OCI-LY3 (cell line): ENCODE data around the gene HPGDS.

ENCODE experiments used
- H2AFZ ChIP-seq: fragments of 200-600, 300-600 bp; shearing (Covaris generic); 2 replicates; pipeline ENCODE4 v1.6.0; 2014; ENCODE audit warnings: antibody characterized with exemption, low read depth, low read length
- H3K27ac ChIP-seq: fragments of 200-600, 300-600 bp; sonication (generic); 2 replicates; pipeline ENCODE4 v1.5.1; 2014; ENCODE audit warnings: mild to moderate bottlenecking, low read length, moderate library complexity, mixed read lengths
- H3K27me3 ChIP-seq: fragments of 200-600, 300-600 bp; sonication (generic); 2 replicates; pipeline ENCODE4 v1.6.1; 2014; ENCODE audit warnings: low read depth, low read length, mixed read lengths
- H3K36me3 ChIP-seq: fragments of 200-600, 300-600 bp; sonication (generic); replicated peaks from 2 replicates; pipeline ENCODE3; 2014; ENCODE audit warnings: low read depth, low read length, mixed read lengths
- H3K4me1 ChIP-seq: fragments of 300-600, 200-600 bp; sonication (generic); 2 replicates; pipeline ENCODE4 v1.6.1; 2014; ENCODE audit warnings: low read length, mixed read lengths
- H3K4me2 ChIP-seq: fragments of 200-600, 300-600 bp; sonication (generic); 2 replicates; pipeline ENCODE4 v1.6.1; 2014; ENCODE audit warnings: low read length, mixed read lengths
- H3K4me3 ChIP-seq: fragments of 300-600, 200-600 bp; sonication (generic); 2 replicates; pipeline ENCODE4 v1.5.1; 2014; ENCODE audit warnings: antibody characterized with exemption, mild to moderate bottlenecking, low read length, moderate library complexity
- H3K79me2 ChIP-seq: fragments of 300-600, 200-600 bp; shearing (Covaris generic); 2 replicates; pipeline ENCODE4 v1.6.1; 2014; ENCODE audit warnings: mild to moderate bottlenecking, low read length, mixed read lengths
- H3K9ac ChIP-seq: fragments of 300-600, 200-600 bp; shearing (Covaris generic); 2 replicates; pipeline ENCODE4 v1.6.0; 2014; ENCODE audit warnings: mild to moderate bottlenecking, low read length, moderate library complexity
- H3K9me3 ChIP-seq: fragments of 200-600, 300-600 bp; shearing (Covaris generic); 2 replicates; pipeline ENCODE4 v1.6.1; 2014; ENCODE audit warnings: low read length, mixed read lengths; ENCODE audit not compliant: insufficient read depth
- H4K20me1 ChIP-seq: fragments of 200-600, 300-600 bp; sonication (generic); 2 replicates; pipeline ENCODE4 v1.6.1; 2016; ENCODE audit warnings: low read length, mixed read lengths; ENCODE audit not compliant: insufficient read depth
- CTCF ChIP-seq: fragments of 200-600, 300-600 bp; sonication (generic); IDR thresholded peaks from 2 replicates; pipeline ENCODE4 v1.5.1; 2014; ENCODE audit warnings: antibody characterized with exemption, low read length, low read depth
- EZH2phosphoT487 ChIP-seq: fragments of 200-600 bp; shearing (Covaris generic); IDR thresholded peaks from 2 replicates; pipeline ENCODE4 v1.6.1; 2018; ENCODE audit warnings: antibody characterized with exemption, mixed run types, low read depth

The HPGDS gene

GRCh38 chr4:94307231-94307871 is 35.3 kb downstream of the HPGDS start:
- Histone ChIP-seq H3K36me3 (no peaks in the 10 kb centered on the region), H3K27ac (no peak overlapping the region), H2AFZ (no peak overlapping the region), H3K9ac (no peak overlapping the region), H3K4me1 (no peaks in the 10 kb centered on the region), H3K27me3 (no peaks in the 10 kb centered on the region), H4K20me1 (no peaks in the 10 kb centered on the region), H3K4me3 (no peak overlapping the region), H3K4me2 (no peak overlapping the region), H3K79me2 (no peaks in the 10 kb centered on the region), H3K9me3 (no peaks in the 10 kb centered on the region)
- TF ChIP-seq CTCF (no peak), EZH2phosphoT487 (no peak)

- no peak overlapping the region for H3K4me3 ChIP-seq
- no peak overlapping the region for H2AFZ ChIP-seq
- no peaks in the 10 kb centered on the region for H3K9me3 ChIP-seq
- no peak overlapping the region for H3K9ac ChIP-seq
- H3K79me2 ChIP-seq, result no peaks in the 10 kb centered on the region
- H3K27ac ChIP-seq, result no peak overlapping the region
- H3K4me2 ChIP-seq, result no peak overlapping the region
- no peaks in the 10 kb centered on the region for H3K4me1 ChIP-seq
- TF ChIP-seq EZH2phosphoT487, result no peak
- no peak for TF ChIP-seq CTCF
- no peaks in the 10 kb centered on the region for H4K20me1 ChIP-seq
- no peaks in the 10 kb centered on the region for H3K27me3 ChIP-seq
- H3K36me3 ChIP-seq, result no peaks in the 10 kb centered on the region
These were observed 35.9 kb downstream of the HPGDS start for GRCh38 chr4:94306713-94307112.

- no peak overlapping the region for H3K4me3 ChIP-seq
- H3K36me3 ChIP-seq, result no peaks in the 10 kb centered on the region
- H3K27ac ChIP-seq, result no peak overlapping the region
- no peak overlapping the region for H3K9ac ChIP-seq
- no peaks in the 10 kb centered on the region for H3K9me3 ChIP-seq
- no peaks in the 10 kb centered on the region for H3K79me2 ChIP-seq
- H3K4me2 ChIP-seq, result no peak overlapping the region
- no peaks in the 10 kb centered on the region for H3K4me1 ChIP-seq
- no peak overlapping the region for H2AFZ ChIP-seq
- TF ChIP-seq EZH2phosphoT487 (no peak), CTCF (no peak)
- no peaks in the 10 kb centered on the region for H3K27me3 ChIP-seq
- no peaks in the 10 kb centered on the region for H4K20me1 ChIP-seq
These were observed 37.0 kb downstream of the HPGDS start for GRCh38 chr4:94305466-94306225.

- no peaks in the 10 kb centered on the region for H3K9me3 ChIP-seq
- H3K4me2 ChIP-seq, result no peak overlapping the region
- no peaks in the 10 kb centered on the region for H3K79me2 ChIP-seq
- TF ChIP-seq CTCF (peak; percentile 73), EZH2phosphoT487 (no peak)
- no peak overlapping the region for H2AFZ ChIP-seq
- H3K27me3 ChIP-seq, result no peaks in the 10 kb centered on the region
- H3K4me3 ChIP-seq, result no peak overlapping the region
- H3K36me3 ChIP-seq, result no peaks in the 10 kb centered on the region
- H3K4me1 ChIP-seq, result no peaks in the 10 kb centered on the region
- no peaks in the 10 kb centered on the region for H4K20me1 ChIP-seq
- no peak overlapping the region for H3K9ac ChIP-seq
- no peak overlapping the region for H3K27ac ChIP-seq
These were observed 38.2 kb downstream of the HPGDS start for GRCh38 chr4:94304365-94304971.
